ENCODE data around the gene RBM28. TPM values are rescaled to one million over a fixed set of nuclear protein-coding genes. Genes with fewer than 3 reads are reported as not detected.

RBM28 gene
- total and polyA plus RNA-seq, 2 of the 8 experiments (the other 6 are each of a cell fraction or from before 2014, with no cell fraction given): 12.8 to 65.3 TPM

DNA sequence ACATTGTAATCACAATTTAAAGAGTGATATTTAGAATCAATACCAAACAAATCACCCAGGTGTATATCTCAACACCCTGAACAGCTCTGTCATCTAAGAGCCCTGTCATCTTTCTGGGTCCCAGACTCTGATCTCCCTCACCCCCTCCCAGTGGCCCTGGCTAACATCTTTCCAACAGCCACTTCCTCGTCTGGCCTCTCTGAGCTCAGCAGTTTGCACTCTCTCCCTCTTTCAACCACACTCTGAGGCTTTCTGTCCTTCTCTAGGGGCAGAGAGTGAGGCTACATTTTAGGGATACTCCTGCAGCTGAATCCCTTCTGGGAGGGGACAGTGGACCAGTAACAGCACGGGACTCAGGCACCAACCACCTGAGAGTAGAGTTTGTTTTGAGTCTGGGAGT, 34.9 kb upstream of the RBM28 start (continued):
- TF ChIP-seq CBX5 (IDR thresholded peaks at IDR 0.05; ENCODE audit: low read depth, low read length) (no peak), NANOG (IDR thresholded peaks at IDR 0.05; ENCODE audit: insufficient read depth, low read depth, low read length, poor library complexity, severe bottlenecking) (no peak), CHD1 (IDR thresholded peaks at IDR 0.05; ENCODE audit: low read depth, low read length) (no peak), POLR2AphosphoS5 (IDR thresholded peaks at IDR 0.05; ENCODE audit: low read depth, low read length) (no peak), KDM1A (IDR thresholded peaks at IDR 0.05; ENCODE audit: borderline replicate concordance, low read length) (no peak), GABPA (IDR thresholded peaks at IDR 0.05; ENCODE audit: borderline replicate concordance, insufficient read depth, low read length) (no peak), TAF1 (IDR thresholded peaks at IDR 0.05; ENCODE audit: low read depth, low read length) (no peak), NRF1 (IDR thresholded peaks at IDR 0.05; ENCODE audit: low read depth, low read length) (no peak), TBP (IDR thresholded peaks at IDR 0.05; ENCODE audit: low read depth, low read length) (no peak)
